Endothelial cell of umbilical vein (primary cell): ENCODE results near the gene CDC42SE2. TPM values are rescaled to one million over a fixed set of nuclear protein-coding genes. Genes with fewer than 3 reads are reported as not detected.

Experiments
- BruUV-seq: library from RNA; stranded (reverse); fragments of 400-500 nt; replicated peaks from 2 replicates; lab custom pipeline; 2021; lab: Mats Ljungman, UMichigan
- CTCF ChIA-PET: fragments of 300-600, 350-600 bp; sonication (Branson Sonifier 250); formaldehyde crosslinking; loops from one replicate; lab custom pipeline; 2021; ENCODE audit warnings: antibody characterized with exemption, inconsistent platforms; lab: Charles Lee
- POLR2A ChIA-PET: fragments of 300-600, 350-600 bp; sonication (Branson Sonifier 250); formaldehyde crosslinking; loops from one replicate; lab custom pipeline; 2021; ENCODE audit warnings: antibody characterized with exemption, inconsistent platforms; lab: Charles Lee
- DNase-seq: peaks from one replicate; pipeline ENCODE4 v3.0.0-alpha.2; 2011; ENCODE audit warnings: low read depth, low spot score
- FAIRE-seq: peaks from 2 replicates; lab custom pipeline; 2011; peaks lifted over from hg19 to GRCh38; lab: Jason Lieb, UNC
- H2AFZ ChIP-seq: 2 replicates; pipeline ENCODE4 v1.6.0; 2012; ENCODE audit warnings: low read depth, low read length, control low read depth, inconsistent platforms
- H3K27ac ChIP-seq: 2 replicates; pipeline ENCODE4 v1.5.1; 2011; ENCODE audit warnings: low read depth, mild to moderate bottlenecking, control low read depth, low read length, moderate library complexity; ENCODE audit not compliant: insufficient read depth
- H3K27me3 ChIP-seq, 2 experiments: 2 replicates each; pipeline versions ENCODE4 v1.6.0 to v1.6.1; 2011; ENCODE audit warnings: low read length in 2 of 2, mixed read lengths in 1 of 2; ENCODE audit not compliant: control insufficient read depth in 2 of 2, insufficient read depth in 2 of 2
- H3K36me3 ChIP-seq, 2 experiments: 2 replicates in 1 of 2; 3 replicates in 1 of 2; pipeline ENCODE4 v1.5.1; 2011; ENCODE audit warnings: low read length in 2 of 2, mild to moderate bottlenecking in 1 of 2, moderate library complexity in 1 of 2; ENCODE audit not compliant: control insufficient read depth in 2 of 2, insufficient read depth in 2 of 2; ENCODE audit errors: extremely low read depth in 1 of 2
- H3K4me1 ChIP-seq: 3 replicates; pipeline ENCODE4 v1.5.1; 2011; ENCODE audit warnings: mild to moderate bottlenecking, low read length; ENCODE audit not compliant: control insufficient read depth, insufficient read depth; ENCODE audit errors: extremely low read depth
- H3K4me2 ChIP-seq: 2 replicates; pipeline ENCODE4 v1.6.1; 2011; ENCODE audit warnings: low read length, control low read depth, mixed read lengths; ENCODE audit not compliant: insufficient read depth
- H3K4me3 ChIP-seq, 3 experiments: fragments of 200-600 bp in 1 of 3; sonication (generic), shearing (Covaris generic) in 1 of 3; replicated peaks in 1 of 3; 2 replicates each; pipeline ENCODE4 v1.5.1; 2011 to 2016; ENCODE audit warnings: control low read depth in 3 of 3, low read length in 3 of 3, mild to moderate bottlenecking in 2 of 3, inconsistent platforms in 1 of 3, low read depth in 1 of 3, moderate library complexity in 1 of 3; ENCODE audit not compliant: insufficient read depth in 1 of 3
- H3K79me2 ChIP-seq: 2 replicates; pipeline ENCODE4 v1.6.0; 2012; ENCODE audit warnings: low read length, inconsistent platforms; ENCODE audit not compliant: control insufficient read depth, insufficient read depth
- H3K9ac ChIP-seq: replicated peaks from 2 replicates; pipeline ENCODE3; 2011; ENCODE audit warnings: low read length, control low read depth; ENCODE audit not compliant: insufficient read depth; ENCODE audit errors: extremely low read depth
- H3K9me1 ChIP-seq: replicated peaks from 3 replicates; pipeline ENCODE4 v1.6.0; 2011; ENCODE audit warnings: mild to moderate bottlenecking, low read length; ENCODE audit not compliant: control insufficient read depth, insufficient read depth; ENCODE audit errors: extremely low read depth
- H3K9me3 ChIP-seq: replicated peaks from 2 replicates; pipeline ENCODE4 v1.5.1; 2012; ENCODE audit warnings: low read length, inconsistent platforms; ENCODE audit not compliant: control insufficient read depth, insufficient read depth
- H4K20me1 ChIP-seq: replicated peaks from 2 replicates; pipeline ENCODE3; 2011; ENCODE audit warnings: mild to moderate bottlenecking, low read length; ENCODE audit not compliant: control insufficient read depth, insufficient read depth; ENCODE audit errors: extremely low read depth
- EZH2 ChIP-seq: IDR thresholded peaks from 2 replicates; pipeline ENCODE4 v1.6.1; 2012; ENCODE audit warnings: borderline replicate concordance, low read depth, mild to moderate bottlenecking, moderate library complexity, low read length, inconsistent platforms; ENCODE audit not compliant: severe bottlenecking
- FOS ChIP-seq: IDR thresholded peaks from 2 replicates; pipeline ENCODE4 v1.6.1; 2011; ENCODE audit warnings: mild to moderate bottlenecking, low read length, moderate library complexity, borderline replicate concordance; ENCODE audit not compliant: insufficient read depth
- GATA2 ChIP-seq: IDR thresholded peaks from 2 replicates; pipeline ENCODE4 v1.7.0; 2011; ENCODE audit warnings: low read depth, mild to moderate bottlenecking, moderate library complexity, mixed read lengths, low read length; ENCODE audit not compliant: insufficient read length, insufficient read depth
- JUN ChIP-seq: IDR thresholded peaks from 2 replicates; pipeline ENCODE4 v1.6.1; 2011; ENCODE audit warnings: borderline replicate concordance, low read depth; ENCODE audit not compliant: insufficient read length, insufficient read depth
- MYC ChIP-seq: IDR thresholded peaks from one replicate; pipeline ENCODE4 v1.6.1; 2011; ENCODE audit warnings: mild to moderate bottlenecking, low read depth, low read length
- POLR2A ChIP-seq: IDR thresholded peaks from 2 replicates; pipeline ENCODE4 v1.6.1; 2012; ENCODE audit warnings: low read depth, mild to moderate bottlenecking, control low read depth, low read length
- POLR2AphosphoS5 ChIP-seq: IDR thresholded peaks from 2 replicates; pipeline ENCODE4 v1.6.1; 2012; ENCODE audit warnings: low read depth, mild to moderate bottlenecking, control low read depth, low read length, moderate library complexity; ENCODE audit not compliant: insufficient read depth
- dilution Hi-C: fragments of 300-500 bp; cut with MboI; formaldehyde crosslinking; loops from one replicate; pipeline ENCODE4 v1.15.0; 2019; ENCODE audit warnings: low sequenced_read_pairs; ENCODE audit not compliant: extremely low pct_ligation_motif_present
- intact Hi-C: fragments of 100-400 bp; cut with micrococcal nuclease; formaldehyde crosslinking; loops from one replicate; pipeline ENCODE4 v1.10.0; 2022
- polyA plus RNA-seq, 4 experiments: library from polyadenylated mRNA; depleted of rRNA in 3 of 4; stranded (reverse) in 3 of 4; unstranded in 1 of 4; fragments of >200 nt; gene quantifications; 2 replicates each; pipeline versions ENCODE4 v1.2.1 to v1.2.3, GENCODE V29; 2011 to 2012; ENCODE audit warnings: missing spikeins in 1 of 4
- total RNA-seq: library from RNA; stranded (reverse); gene quantifications from 2 replicates; pipeline ENCODE4 v1.2.3, GENCODE V29; 2021
- TF ChIP-seq, protein P1 (sequence below), 2 donors: IDR thresholded peaks; 1 replicate in 1 of 2; 2 replicates in 1 of 2; pipeline ENCODE4 v1.5.1; 2011; ENCODE audit warnings: low read length in 2 of 2, mild to moderate bottlenecking in 2 of 2, moderate library complexity in 2 of 2, control low read depth in 1 of 2, inconsistent platforms in 1 of 2, low read depth in 1 of 2; ENCODE audit not compliant: insufficient read depth in 1 of 2; ENCODE audit errors: extremely low read depth in 1 of 2
- TF ChIP-seq, protein P2 (sequence below): IDR thresholded peaks from 2 replicates; pipeline ENCODE4 v1.6.1; 2011; ENCODE audit not compliant: insufficient read depth, insufficient read length

Gene CDC42SE2
- total and polyA plus RNA-seq, 2 donors (not counting 3 experiments of a cell fraction or from before 2014, with no cell fraction given) = 14.7 to 21.9 TPM

DNA sequence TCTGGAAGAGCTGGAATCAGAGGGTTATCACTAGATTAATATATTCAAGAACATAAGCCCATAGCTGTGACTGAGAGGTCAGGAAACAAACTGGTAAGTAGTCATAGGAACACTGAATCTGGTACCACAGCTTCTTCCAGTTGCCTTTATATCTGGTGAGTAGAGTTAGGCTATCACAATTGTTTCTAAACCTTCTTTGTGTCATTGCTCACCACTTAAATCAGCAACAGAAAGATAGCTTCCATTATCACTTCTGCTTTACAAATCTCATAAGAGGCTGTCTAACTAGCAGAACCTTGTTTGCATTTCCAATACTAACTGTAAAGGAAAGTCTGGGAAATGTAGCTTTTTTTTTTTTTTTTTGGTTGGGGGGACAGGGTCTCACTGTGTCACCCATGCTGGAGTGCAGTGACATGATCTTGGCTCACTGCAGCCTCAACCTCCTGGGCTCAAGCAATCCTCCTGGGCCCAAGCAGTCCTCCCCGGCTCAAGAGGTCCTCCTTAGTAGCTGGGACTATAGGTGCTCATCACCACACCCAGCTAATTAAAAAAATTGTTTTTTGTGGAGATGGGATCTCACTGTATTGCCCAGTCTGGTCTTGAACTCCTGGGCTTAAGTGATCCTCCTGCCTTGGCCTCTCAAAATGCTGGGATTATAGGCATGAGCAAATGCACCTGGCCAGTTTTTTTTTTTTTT, 22.0 kb downstream of the CDC42SE2 start:
- intact Hi-C loops (no loop called here), dilution Hi-C loops (no loop called here)
- ChIA-PET CTCF (interaction anchor here (1.5 kb wide), 1 partner anchor 15 kb away, joined by 3 read pairs; no protein-coding TSS in a partner anchor), POLR2A (interaction anchor here (0.7 to 1.8 kb wide), 2 partner anchors 20 to 21 kb away, joined by 6 read pairs; no protein-coding TSS in a partner anchor)
- TF ChIP-seq POLR2AphosphoS5 (no peak), POLR2A (no peak), GATA2 (no peak), FOS (no peak), EZH2 (no peak)
- no peak for FAIRE-seq
- Histone ChIP-seq H3K9ac (no peak overlapping the region), H3K9me1 (no peaks in the 10 kb centered on the region), H2AFZ (no peak overlapping the region), H3K4me1 (no peaks in the 10 kb centered on the region), H3K4me2 (no peak overlapping the region), H3K4me3 (no peak overlapping the region), H4K20me1 (no peaks in the 10 kb centered on the region), H3K27me3 (no peaks in the 10 kb centered on the region), H3K27ac (no peak overlapping the region), H3K79me2 (peaks cover 63% of the 10 kb centered on the region), H3K9me3 (no peaks in the 10 kb centered on the region), H3K36me3 (no peaks in the 10 kb centered on the region)
- DNase-seq = no peak
- BruUV-seq = no TSS peak

DNA sequence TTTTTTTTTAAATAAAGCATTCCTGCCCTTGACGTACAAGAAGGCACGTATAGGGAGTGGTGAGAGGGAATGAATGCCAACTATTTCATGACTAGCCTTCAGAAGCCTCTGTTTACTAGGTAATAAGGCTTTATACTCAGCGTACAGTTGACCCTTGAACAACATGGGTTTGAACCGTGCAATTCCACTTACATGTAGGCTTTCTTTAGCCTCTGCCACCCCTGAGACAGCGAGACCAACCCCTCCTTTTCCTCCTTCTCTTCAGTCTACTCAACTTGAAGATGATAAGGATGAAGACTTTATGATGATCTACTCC, 22.5 kb downstream of the CDC42SE2 start:
- Histone ChIP-seq H3K9me1 (no peaks in the 10 kb centered on the region), H3K9me3 (no peaks in the 10 kb centered on the region), H2AFZ (no peak overlapping the region), H3K36me3 (no peaks in the 10 kb centered on the region), H3K4me2 (no peak overlapping the region), H3K27ac (no peak overlapping the region), H3K4me1 (no peaks in the 10 kb centered on the region), H4K20me1 (no peaks in the 10 kb centered on the region), H3K9ac (no peak overlapping the region), H3K4me3 (no peak overlapping the region), H3K27me3 (no peaks in the 10 kb centered on the region), H3K79me2 (peaks cover 58% of the 10 kb centered on the region)
- dilution Hi-C loops (no loop called here), intact Hi-C loops (no loop called here)
- POLR2A ChIA-PET = no interaction called here
- DNase-seq = no peak
- no peak for TF ChIP-seq POLR2AphosphoS5
- TF ChIP-seq, protein P1, sequence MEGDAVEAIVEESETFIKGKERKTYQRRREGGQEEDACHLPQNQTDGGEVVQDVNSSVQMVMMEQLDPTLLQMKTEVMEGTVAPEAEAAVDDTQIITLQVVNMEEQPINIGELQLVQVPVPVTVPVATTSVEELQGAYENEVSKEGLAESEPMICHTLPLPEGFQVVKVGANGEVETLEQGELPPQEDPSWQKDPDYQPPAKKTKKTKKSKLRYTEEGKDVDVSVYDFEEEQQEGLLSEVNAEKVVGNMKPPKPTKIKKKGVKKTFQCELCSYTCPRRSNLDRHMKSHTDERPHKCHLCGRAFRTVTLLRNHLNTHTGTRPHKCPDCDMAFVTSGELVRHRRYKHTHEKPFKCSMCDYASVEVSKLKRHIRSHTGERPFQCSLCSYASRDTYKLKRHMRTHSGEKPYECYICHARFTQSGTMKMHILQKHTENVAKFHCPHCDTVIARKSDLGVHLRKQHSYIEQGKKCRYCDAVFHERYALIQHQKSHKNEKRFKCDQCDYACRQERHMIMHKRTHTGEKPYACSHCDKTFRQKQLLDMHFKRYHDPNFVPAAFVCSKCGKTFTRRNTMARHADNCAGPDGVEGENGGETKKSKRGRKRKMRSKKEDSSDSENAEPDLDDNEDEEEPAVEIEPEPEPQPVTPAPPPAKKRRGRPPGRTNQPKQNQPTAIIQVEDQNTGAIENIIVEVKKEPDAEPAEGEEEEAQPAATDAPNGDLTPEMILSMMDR (IDR thresholded peaks at IDR 0.05; ENCODE audit: extremely low read depth in 1 of 2, insufficient read depth in 1 of 2, low read depth in 1 of 2, low read length in 2 of 2) = no peak
- no peak for TF ChIP-seq GATA2
- no peak for TF ChIP-seq MYC
- no peak for TF ChIP-seq EZH2
- no peak for TF ChIP-seq FOS
- TF ChIP-seq JUN = no peak
- TF ChIP-seq, protein P2, sequence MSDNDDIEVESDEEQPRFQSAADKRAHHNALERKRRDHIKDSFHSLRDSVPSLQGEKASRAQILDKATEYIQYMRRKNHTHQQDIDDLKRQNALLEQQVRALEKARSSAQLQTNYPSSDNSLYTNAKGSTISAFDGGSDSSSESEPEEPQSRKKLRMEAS = no peak
- TF ChIP-seq POLR2A = no peak
- CTCF ChIA-PET = interaction anchor here (1.5 kb wide), 1 partner anchor 16 kb away, joined by 3 read pairs; no protein-coding TSS in a partner anchor
- FAIRE-seq = no peak
- no TSS peak for BruUV-seq
